ENCODE measurements around the gene PORCN.
"Not testable (repeated sequence)": the region's sequence is repeated elsewhere in the genome, so short reads cannot be mapped to it uniquely, and the experiment has no call there.

The PORCN gene

GRCh38 chrX:48514126-48514806, 5.5 kb downstream of the PORCN start:
- no peak for DNase-seq

- no peak for DNase-seq
These were observed 6.2 kb downstream of the PORCN start for GRCh38 chrX:48514868-48515460.

GRCh38 chrX:48515842-48516241, 7.0 kb downstream of the PORCN start:
- no peak for DNase-seq

- DNase-seq: no peak
These were observed 7.5 kb downstream of the PORCN start for GRCh38 chrX:48516285-48516684.

- DNase-seq: no peak
These were observed 8.2 kb downstream of the PORCN start for GRCh38 chrX:48516987-48517386.

GRCh38 chrX:48519481-48519880, 10.7 kb downstream of the PORCN start:
- not testable (repeated sequence) for DNase-seq

- no peak for DNase-seq
These were observed 11.7 kb downstream of the PORCN start for GRCh38 chrX:48520455-48520854.

GRCh38 chrX:48520976-48521352, 12.2 kb downstream of the PORCN start:
- DNase-seq: no peak

GRCh38 chrX:48521353-48522243, 12.8 kb downstream of the PORCN start, which contains the start of gene EBP:
EBP (plus strand) TSS chrX:48521808; CDS start chrX:48523772, 1,964 bp downstream.
- peak; percentile 86 for DNase-seq

- DNase-seq: no peak
These were observed 13.5 kb downstream of the PORCN start for GRCh38 chrX:48522291-48522690.

GRCh38 chrX:48523682-48524081, 14.9 kb downstream of the PORCN start:
- no peak for DNase-seq

GRCh38 chrX:48525853-48526252, 17.1 kb downstream of the PORCN start:
- DNase-seq: not testable (repeated sequence)

- no peak for DNase-seq
These were observed 21.9 kb downstream of the PORCN start for GRCh38 chrX:48530736-48531135.

- DNase-seq: no peak
These were observed 22.7 kb downstream of the PORCN start for GRCh38 chrX:48531358-48531959.

- no peak for DNase-seq
These were observed 23.4 kb downstream of the PORCN start for GRCh38 chrX:48532161-48532560.

- DNase-seq: no peak
These were observed 24.4 kb downstream of the PORCN start for GRCh38 chrX:48533165-48533564.

- DNase-seq: no peak
These were observed 30.0 kb downstream of the PORCN start for GRCh38 chrX:48538641-48539344.

GRCh38 chrX:48539345-48540027, 30.7 kb downstream of the PORCN start, which contains the start of gene TBC1D25:
TBC1D25 (plus strand) TSS chrX:48539714; CDS start chrX:48539798, 84 bp downstream.
- peak; percentile 81 for DNase-seq

- no peak for DNase-seq
These were observed 31.2 kb downstream of the PORCN start for GRCh38 chrX:48540028-48540375.

- DNase-seq: no peak
These were observed 31.7 kb downstream of the PORCN start for GRCh38 chrX:48540480-48540879.

GRCh38 chrX:48541140-48541814, 32.5 kb downstream of the PORCN start:
- no peak for DNase-seq
